HUES64 (cell line): ENCODE results near the gene TMEM204.

Experiments
- H3K27ac ChIP-seq: 2 replicates; pipeline ENCODE4 v1.7.0; 2013; ENCODE audit warnings: low read depth, low read length, inconsistent platforms
- H3K27me3 ChIP-seq: 2 replicates; pipeline ENCODE4 v1.6.1; 2013; ENCODE audit warnings: mild to moderate bottlenecking, low read length; ENCODE audit not compliant: insufficient read depth
- H3K36me3 ChIP-seq: 2 replicates; pipeline ENCODE4 v1.6.1; 2013; ENCODE audit warnings: mild to moderate bottlenecking, low read length; ENCODE audit not compliant: insufficient read depth
- H3K4me1 ChIP-seq: 2 replicates; pipeline ENCODE4 v1.6.1; 2013; ENCODE audit warnings: mild to moderate bottlenecking, low read length, moderate library complexity; ENCODE audit not compliant: insufficient read depth
- H3K4me3 ChIP-seq: 2 replicates; pipeline ENCODE4 v1.5.1; 2013; ENCODE audit warnings: mild to moderate bottlenecking, low read length, moderate library complexity
- H3K9ac ChIP-seq: 2 replicates; pipeline ENCODE4 v1.6.1; 2013; ENCODE audit warnings: mild to moderate bottlenecking, low read depth, low read length
- H3K9me3 ChIP-seq: 2 replicates; pipeline ENCODE4 v1.6.1; 2013; ENCODE audit warnings: low read depth, low read length; ENCODE audit not compliant: insufficient read depth
- WGBS: fragments of 150-250, 120-280 bp; methylation state at CpG from one replicate; pipeline ENCODE4 v1.1.7; 2013; ENCODE audit warnings: missing lambda C conversion rate; 5-methylcytosine and 5-hydroxymethylcytosine counted together

Gene TMEM204

GRCh38 chr16:1542166-1542500 lies 8.7 kb downstream of the TMEM204 start:
- Histone ChIP-seq H3K9ac (no peak overlapping the region), H3K4me1 (no peaks in the 10 kb centered on the region), H3K9me3 (no peaks in the 10 kb centered on the region), H3K36me3 (no peaks in the 10 kb centered on the region), H3K27me3 (no peaks in the 10 kb centered on the region), H3K27ac (no peak overlapping the region), H3K4me3 (no peak overlapping the region)
- 91% methylated on average over 2 of the region's 2 CpGs for WGBS

GRCh38 chr16:1542533-1542932 lies 9.1 kb downstream of the TMEM204 start:
- no peaks in the 10 kb centered on the region for H3K9me3 ChIP-seq
- WGBS = 96% methylated on average over 18 of the region's 18 CpGs
- H3K4me3 ChIP-seq = no peak overlapping the region
- no peaks in the 10 kb centered on the region for H3K4me1 ChIP-seq
- no peaks in the 10 kb centered on the region for H3K36me3 ChIP-seq
- no peak overlapping the region for H3K27ac ChIP-seq
- no peaks in the 10 kb centered on the region for H3K27me3 ChIP-seq
- no peak overlapping the region for H3K9ac ChIP-seq

GRCh38 chr16:1543085-1543896 lies 9.8 kb downstream of the TMEM204 start:
- WGBS = 80% methylated on average over 30 of the region's 30 CpGs
- Histone ChIP-seq H3K27me3 (no peaks in the 10 kb centered on the region), H3K9ac (no peak overlapping the region), H3K4me3 (no peak overlapping the region), H3K4me1 (no peaks in the 10 kb centered on the region), H3K36me3 (0 out of 2 replicates have a peak, but pooled peaks cover 3% of the 10 kb centered on the region), H3K9me3 (no peaks in the 10 kb centered on the region), H3K27ac (no peak overlapping the region)

- WGBS = 92% methylated on average over 26 of the region's 26 CpGs
- Histone ChIP-seq H3K36me3 (0 out of 2 replicates have a peak, but pooled peaks cover 3% of the 10 kb centered on the region), H3K4me1 (no peaks in the 10 kb centered on the region), H3K9ac (no peak overlapping the region), H3K4me3 (no peak overlapping the region), H3K9me3 (no peaks in the 10 kb centered on the region), H3K27me3 (no peaks in the 10 kb centered on the region), H3K27ac (no peak overlapping the region)
Observed at GRCh38 chr16:1545044-1546040, 11.9 kb downstream of the TMEM204 start.

GRCh38 chr16:1546430-1546829 lies 13.0 kb downstream of the TMEM204 start:
- Histone ChIP-seq H3K27ac (no peak overlapping the region), H3K4me3 (no peak overlapping the region), H3K27me3 (no peaks in the 10 kb centered on the region), H3K9ac (no peak overlapping the region), H3K36me3 (0 out of 2 replicates have a peak, but pooled peaks cover 3% of the 10 kb centered on the region), H3K4me1 (no peaks in the 10 kb centered on the region), H3K9me3 (no peaks in the 10 kb centered on the region)
- WGBS = 95% methylated on average over 16 of the region's 16 CpGs

- 93% methylated on average over 5 of the region's 5 CpGs for WGBS
- Histone ChIP-seq H3K36me3 (0 out of 2 replicates have a peak, but pooled peaks cover 3% of the 10 kb centered on the region), H3K27ac (no peak overlapping the region), H3K9me3 (no peaks in the 10 kb centered on the region), H3K4me3 (no peak overlapping the region), H3K9ac (no peak overlapping the region; the same call in 1 of the 2 replicates), H3K27me3 (no peaks in the 10 kb centered on the region), H3K4me1 (no peaks in the 10 kb centered on the region)
Observed at GRCh38 chr16:1548233-1548632, 14.8 kb downstream of the TMEM204 start.

- Histone ChIP-seq H3K36me3 (0 out of 2 replicates have a peak, but pooled peaks cover 3% of the 10 kb centered on the region), H3K4me3 (no peak overlapping the region), H3K27ac (no peak overlapping the region), H3K9ac (peak overlapping the region; percentile 14; the same call in 1 of the 2 replicates), H3K4me1 (no peaks in the 10 kb centered on the region), H3K27me3 (no peaks in the 10 kb centered on the region), H3K9me3 (no peaks in the 10 kb centered on the region)
- WGBS = 95% methylated on average over 23 of the region's 23 CpGs
Observed at GRCh38 chr16:1548727-1549126, 15.3 kb downstream of the TMEM204 start.

- no peak overlapping the region for H3K9ac ChIP-seq
- H3K4me3 ChIP-seq = no peak overlapping the region
- H3K4me1 ChIP-seq = no peaks in the 10 kb centered on the region
- no peaks in the 10 kb centered on the region for H3K27me3 ChIP-seq
- no peak overlapping the region for H3K27ac ChIP-seq
- H3K9me3 ChIP-seq = no peaks in the 10 kb centered on the region
- 95% methylated on average over 8 of the region's 8 CpGs for WGBS
- H3K36me3 ChIP-seq = peaks cover 8% of the 10 kb centered on the region; the same call in 1 of the 2 replicates
Observed at GRCh38 chr16:1550069-1550468, 16.6 kb downstream of the TMEM204 start.

- H3K4me1 ChIP-seq = no peaks in the 10 kb centered on the region
- H3K4me3 ChIP-seq = no peak overlapping the region
- H3K27me3 ChIP-seq = no peaks in the 10 kb centered on the region
- no peak overlapping the region for H3K27ac ChIP-seq
- H3K9ac ChIP-seq = no peak overlapping the region
- WGBS = 96% methylated on average over 15 of the region's 15 CpGs
- H3K36me3 ChIP-seq = peaks cover 9% of the 10 kb centered on the region; the same call in 1 of the 2 replicates
- H3K9me3 ChIP-seq = no peaks in the 10 kb centered on the region
Observed at GRCh38 chr16:1550696-1551095, 17.2 kb downstream of the TMEM204 start.

GRCh38 chr16:1551166-1551565 lies 17.7 kb downstream of the TMEM204 start:
- Histone ChIP-seq H3K27ac (no peak overlapping the region), H3K9me3 (no peaks in the 10 kb centered on the region), H3K36me3 (peaks cover 9% of the 10 kb centered on the region; the same call in 1 of the 2 replicates), H3K9ac (no peak overlapping the region), H3K27me3 (no peaks in the 10 kb centered on the region), H3K4me1 (no peaks in the 10 kb centered on the region), H3K4me3 (no peak overlapping the region)
- 93% methylated on average over 12 of the region's 12 CpGs for WGBS

GRCh38 chr16:1552129-1552528 lies 18.7 kb downstream of the TMEM204 start:
- 94% methylated on average over 15 of the region's 15 CpGs for WGBS
- Histone ChIP-seq H3K4me3 (no peak overlapping the region), H3K27me3 (no peaks in the 10 kb centered on the region), H3K9ac (no peak overlapping the region), H3K36me3 (peaks cover 15% of the 10 kb centered on the region), H3K27ac (no peak overlapping the region), H3K9me3 (no peaks in the 10 kb centered on the region), H3K4me1 (no peaks in the 10 kb centered on the region)
